Cerebellar cortex (tissue), 1 donor: ENCODE measurements around the gene ACTR10.
A peak's percentile ranks its signal among the peaks of the same experiment; 100 is the strongest.

Source experiments
- DNase-seq: peaks from one replicate; pipeline ENCODE4 v3.0.0-alpha.2; 2015; ENCODE audit warnings: low spot score

Gene ACTR10

DNA sequence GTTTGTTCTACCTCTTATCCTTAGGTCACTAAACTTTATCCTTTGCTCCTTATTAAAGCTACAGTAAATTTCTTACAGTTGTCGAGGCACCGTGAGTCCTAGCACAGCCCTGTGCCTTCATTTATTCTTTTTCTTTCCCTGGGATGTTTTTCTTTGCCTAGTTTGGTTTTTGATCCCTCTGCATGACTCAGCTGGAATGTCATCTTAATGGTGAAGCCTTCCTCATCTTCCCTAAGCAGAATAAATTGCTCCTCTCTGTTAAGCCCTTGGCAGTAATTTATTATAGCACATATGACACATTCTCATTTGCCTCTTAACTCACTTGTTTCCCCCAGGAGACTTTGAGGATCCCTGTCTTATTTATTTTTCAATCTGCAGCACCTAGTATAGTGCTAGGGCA lies 16.6 kb downstream of the ACTR10 start:
- DNase-seq: no peak

DNA sequence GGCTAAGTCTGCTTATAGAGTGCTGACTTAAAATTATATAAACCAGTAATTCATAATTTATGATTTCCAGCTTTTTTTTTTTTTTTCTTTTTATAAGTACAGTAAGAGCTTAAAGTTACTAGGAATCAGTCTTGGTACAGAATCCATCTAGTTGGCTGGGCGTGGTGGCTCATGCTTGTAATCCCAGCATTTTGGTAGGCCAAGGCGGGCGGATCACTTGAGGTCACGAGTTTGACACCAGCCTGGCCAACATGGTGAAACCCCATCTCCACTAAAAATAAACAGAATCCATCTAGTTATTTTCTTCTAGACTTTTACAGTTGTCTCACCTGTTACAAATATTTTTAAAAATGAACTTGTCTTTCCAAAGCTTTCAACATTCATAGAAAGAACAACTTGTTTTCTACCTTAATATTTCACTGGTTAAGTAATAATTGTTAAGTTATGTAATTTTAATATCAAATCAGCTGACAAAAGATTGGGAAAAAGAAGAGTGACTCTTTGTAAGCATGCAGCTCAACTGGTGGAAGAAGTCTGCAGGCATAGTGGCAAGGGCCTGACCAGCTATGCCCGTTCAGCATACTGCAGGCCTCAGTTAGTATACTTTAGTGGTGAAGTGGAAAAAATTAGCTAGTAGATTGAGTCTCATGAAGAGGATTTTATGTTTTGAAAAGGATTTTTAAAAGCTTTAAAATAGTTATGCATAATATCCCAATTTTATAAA lies 27.3 kb downstream of the ACTR10 start:
- no peak for DNase-seq

DNA sequence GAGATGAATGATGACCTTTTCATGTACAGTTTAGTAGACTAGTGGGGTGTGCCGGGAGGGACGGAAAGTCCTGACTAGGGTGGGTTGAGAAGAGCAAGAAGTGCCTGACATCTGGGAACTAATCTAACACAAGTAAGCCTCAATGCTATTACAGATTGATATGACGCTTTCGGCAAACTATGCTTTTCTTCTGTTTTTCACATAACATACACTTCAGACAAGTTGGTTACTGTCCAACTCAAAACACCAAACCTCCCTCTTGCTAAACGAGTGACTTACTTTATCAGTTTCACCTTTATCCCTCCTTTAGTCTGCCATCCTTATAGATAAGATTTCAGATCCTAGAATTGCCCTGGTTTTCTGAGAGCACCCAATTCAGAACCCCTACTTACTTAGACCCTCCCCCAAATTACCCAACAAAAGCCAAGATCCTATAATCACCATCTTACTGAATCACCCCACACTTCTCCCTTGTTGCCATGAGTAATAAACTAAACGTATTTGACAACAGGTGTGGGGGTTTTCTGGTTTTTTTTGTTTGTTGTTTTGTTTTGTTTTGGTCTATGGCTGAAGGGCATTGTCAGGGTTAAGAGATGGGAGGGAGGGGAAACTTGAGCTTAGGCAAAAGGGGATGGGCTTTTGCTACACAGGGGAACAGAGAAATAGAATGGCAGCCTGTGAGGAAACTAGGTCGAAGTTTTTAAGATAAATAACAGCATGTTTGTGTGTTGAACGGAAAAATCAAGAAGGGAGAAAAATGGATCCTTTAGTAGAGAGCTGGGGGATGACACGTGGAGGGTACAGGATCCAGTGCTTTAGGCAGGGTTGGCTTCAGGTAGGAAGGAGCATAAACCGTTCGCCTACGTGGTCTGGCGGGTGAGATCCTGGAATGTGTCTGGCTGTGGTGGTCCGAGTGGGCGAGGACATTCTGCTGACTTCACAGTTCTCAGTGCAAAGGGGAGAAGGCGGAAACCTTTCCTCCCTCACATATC lies 38.6 kb downstream of the ACTR10 start:
- peak; percentile 22 for DNase-seq

DNA sequence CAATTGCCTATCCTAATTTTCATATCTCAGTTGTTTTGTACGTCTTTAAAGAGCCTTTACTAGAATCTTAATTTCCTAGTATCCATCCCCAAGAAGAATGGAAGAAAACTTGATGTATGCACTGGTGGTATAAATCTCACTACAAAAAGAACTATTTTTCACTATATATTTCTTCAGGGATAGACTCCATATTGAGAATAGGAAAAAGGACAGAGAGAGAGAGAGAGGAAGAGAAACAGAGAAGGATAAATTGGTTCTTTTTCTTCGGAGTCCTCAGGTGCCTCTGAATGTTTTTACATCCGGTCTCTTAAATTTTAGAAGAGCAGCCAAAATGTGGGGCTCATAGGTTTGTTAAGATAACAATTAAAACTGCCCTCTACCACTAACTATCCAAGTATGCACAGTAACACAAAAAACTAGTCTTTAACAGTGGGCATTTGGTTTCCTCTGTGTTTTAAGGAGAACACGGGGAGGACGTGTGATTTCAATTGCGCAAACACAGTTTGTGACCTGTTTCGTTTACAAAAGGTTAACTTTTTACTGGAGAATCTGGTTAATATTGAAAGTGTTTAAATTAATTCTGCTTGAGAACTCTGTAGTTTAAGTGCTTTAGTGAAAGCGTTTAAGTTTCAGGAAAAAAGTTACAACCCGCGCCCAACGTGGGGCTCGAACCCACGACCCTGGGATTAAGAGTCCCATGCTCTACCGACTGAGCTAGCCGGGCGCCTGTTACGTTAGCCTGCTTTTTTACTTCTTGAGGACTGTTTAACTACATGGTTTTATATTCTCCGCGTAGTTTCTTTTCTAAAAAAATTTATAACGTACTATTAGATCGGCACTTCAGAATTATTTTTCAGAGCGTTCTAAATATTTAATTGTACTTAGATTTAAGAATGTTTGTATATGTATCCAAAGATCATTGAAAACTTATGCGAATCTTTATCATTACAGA lies 39.6 kb downstream of the ACTR10 start:
- DNase-seq: peak; percentile 84

DNA sequence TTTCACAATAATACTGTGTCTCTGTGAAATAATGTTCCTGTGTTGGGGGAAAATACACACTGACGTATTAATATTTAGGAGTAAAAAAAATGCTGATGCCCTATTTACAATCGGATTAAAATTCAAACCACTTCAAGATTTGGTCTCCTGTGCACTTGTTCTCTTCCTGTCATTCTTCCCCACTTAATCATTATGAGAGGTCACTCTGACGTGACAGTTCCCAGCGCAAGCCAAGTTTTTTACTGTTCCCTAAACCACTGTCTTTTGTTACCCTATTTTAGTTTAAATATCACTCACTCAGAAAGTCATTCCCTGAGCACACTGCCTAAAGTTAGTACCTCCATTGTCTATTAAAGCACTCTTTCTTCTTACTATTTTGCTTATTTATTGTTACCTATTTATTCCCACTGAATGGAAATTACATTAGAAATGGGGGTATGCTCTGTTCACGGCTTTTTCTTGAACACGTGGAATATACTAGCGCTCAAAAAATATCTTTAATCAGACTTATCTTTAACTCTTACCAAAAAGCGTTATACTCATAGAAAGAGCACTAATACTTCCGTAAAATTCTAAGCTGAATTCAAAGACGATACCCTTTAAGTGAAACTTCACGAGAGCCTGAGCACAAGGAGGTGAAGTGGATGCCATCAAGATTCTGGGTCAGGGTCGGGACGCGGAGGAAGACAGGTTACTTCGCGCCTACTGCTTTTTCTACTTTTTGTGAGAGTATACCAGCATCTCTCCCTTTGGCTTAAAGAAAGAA lies 44.0 kb downstream of the ACTR10 start:
- DNase-seq: no peak

DNA sequence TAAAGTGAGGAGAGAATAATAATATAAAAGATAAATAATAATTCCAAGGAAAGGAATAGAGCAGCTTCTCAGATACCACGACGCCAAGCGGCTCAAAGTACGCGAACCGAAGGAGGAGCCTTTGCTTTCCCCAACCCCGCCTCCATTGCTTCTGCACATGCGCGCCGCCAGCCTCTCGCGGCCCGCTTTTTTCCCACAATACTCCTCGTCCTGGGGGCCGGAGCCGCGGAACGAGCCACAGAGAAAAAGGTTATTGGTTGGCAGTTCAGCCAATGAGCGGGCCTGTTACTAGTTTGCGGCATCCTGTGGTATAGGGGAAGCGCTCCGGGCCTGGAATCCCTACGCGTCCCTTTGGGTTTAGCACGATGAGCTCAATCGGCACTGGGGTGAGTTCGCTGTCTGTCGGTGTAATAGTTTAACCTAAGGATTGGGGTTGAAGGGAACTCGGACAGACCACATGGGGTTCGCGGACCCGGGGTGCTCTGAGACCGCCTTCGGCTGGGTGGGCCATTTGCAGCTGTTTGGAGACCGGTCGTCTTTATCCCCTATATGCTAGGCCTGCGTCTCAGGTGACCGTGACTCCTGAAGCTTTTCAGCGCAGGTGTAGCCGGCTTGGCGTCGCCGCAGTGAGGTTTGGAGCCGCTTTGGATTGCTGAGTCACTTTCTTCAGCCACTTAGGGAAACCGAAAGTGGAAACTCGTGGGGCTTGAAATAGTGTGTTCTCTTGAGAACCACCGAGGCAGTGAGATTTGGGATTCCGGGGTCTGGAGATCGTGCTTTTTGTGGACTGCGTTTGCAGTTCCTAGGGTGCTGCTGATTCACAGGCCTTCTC lies 44.8 kb downstream of the ACTR10 start, which contains the start of gene PSMA3:
PSMA3 (plus strand) TSS at position 288 of the 832 bp plus-strand sequence; CDS start at position 366, 78 bp downstream.
- peak; percentile 98 for DNase-seq

DNA sequence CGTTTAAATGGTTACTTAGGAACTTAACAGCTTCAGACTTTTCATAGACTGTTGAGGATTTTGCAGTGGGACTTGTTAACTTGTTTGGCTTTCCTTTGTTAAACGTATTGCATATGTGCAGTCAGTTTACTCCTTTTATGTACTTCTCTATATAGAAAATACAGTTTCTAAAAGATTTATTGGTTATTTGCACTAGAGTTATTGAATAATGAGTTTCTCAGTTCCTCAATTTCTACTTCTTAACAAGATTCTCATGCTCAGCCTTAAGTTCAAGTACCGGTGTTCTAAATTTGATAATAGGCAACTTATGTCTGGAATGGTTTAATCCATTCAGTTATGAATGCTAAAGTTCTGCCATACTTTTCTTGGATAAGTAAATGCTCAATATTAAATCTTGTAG lies 45.6 kb downstream of the ACTR10 start:
- no peak for DNase-seq

DNA sequence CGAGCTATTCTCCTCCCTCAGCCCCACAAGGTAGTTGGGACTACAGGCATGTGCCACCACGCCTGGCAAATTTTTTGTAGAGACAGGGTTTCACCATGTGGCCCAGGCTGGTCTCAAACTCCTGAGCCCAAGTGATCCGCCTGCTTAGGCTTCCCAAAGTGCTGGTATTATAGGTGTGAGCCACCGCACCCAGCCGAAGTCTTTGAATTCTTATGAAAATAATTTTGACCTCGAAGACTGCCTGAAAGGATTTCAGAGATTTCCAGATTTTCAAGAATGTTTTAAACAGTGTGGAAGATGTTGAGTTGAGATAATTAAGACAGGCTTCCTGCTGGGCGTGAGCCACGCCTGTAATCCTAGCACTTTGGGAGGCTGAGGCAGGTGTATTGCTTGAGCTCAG lies 49.7 kb downstream of the ACTR10 start:
- DNase-seq: no peak

DNA sequence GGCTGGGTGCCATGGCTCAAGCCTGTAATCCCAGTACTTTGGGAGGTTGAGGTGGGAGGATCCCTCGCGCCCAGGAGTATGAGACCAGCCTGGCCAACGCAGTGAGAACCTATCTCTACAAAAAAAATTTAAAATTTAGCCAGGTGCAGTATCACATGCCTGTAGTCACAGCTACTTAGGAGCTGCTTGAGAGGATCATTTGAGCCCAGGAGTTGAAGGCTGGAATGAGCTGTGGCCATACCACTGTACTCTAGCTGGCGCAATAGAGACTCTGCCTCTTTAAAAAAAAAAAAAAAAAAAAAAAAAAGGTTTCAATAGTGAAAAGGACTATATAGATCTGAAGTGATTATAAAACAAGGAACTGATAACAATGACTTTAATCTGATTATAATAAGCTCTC lies 58.2 kb downstream of the ACTR10 start:
- no peak for DNase-seq

DNA sequence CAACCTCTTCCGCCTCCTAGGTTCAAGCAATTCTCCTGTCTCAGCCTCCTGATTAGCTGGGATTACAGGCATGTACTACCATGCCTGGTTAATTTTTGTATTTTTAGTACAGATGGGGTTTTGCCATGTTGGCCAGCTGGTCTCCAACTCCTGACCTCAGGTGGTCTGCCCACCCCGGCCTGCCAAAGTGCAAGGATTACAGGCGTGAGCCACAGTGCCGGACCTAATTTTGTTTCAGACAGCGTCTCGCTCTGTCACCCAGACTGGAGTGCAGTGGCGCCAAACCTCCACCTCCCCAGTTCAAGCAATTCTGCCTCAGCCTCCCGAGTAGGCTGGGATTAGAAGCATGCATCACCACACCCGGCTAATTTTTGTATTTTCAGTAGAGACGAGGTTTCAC lies 62.1 kb downstream of the ACTR10 start:
- DNase-seq: peak; percentile 34

DNA sequence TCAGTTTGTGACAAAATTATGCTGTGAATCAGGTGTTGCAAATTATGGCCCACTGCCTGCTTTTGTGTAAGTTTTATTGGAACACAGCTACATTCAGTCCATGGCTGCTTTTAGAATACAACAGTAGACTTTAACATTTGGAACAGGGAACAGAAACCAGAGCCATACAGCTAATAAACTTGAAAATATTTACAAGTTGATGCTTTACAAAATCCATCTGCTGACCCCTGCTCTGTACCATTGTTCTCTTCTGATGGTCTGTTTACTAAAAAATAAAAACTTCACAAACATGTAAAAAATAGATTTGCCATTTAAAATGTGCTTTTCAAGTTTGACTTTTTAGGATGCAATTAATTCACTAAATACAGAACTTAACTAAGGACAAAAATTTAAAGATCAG lies 65.5 kb downstream of the ACTR10 start:
- DNase-seq: no peak

DNA sequence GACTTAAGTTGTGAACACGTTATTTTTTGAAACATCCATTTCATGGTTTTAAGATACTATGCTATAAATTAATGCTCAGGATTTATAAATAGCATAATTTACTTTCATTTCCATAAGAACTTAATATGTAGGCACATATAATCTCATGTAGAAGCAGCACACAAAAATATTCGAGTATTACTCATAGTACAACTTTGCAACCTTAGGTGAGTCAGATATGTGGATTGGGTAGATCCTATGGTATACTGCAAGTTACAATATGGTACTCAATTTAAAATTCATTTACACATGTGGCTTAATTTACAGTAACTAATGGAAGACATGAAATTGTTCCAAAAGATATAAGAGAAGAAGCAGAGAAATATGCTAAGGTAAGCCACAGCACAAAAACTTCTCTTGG lies 70.7 kb downstream of the ACTR10 start:
- no peak for DNase-seq

DNA sequence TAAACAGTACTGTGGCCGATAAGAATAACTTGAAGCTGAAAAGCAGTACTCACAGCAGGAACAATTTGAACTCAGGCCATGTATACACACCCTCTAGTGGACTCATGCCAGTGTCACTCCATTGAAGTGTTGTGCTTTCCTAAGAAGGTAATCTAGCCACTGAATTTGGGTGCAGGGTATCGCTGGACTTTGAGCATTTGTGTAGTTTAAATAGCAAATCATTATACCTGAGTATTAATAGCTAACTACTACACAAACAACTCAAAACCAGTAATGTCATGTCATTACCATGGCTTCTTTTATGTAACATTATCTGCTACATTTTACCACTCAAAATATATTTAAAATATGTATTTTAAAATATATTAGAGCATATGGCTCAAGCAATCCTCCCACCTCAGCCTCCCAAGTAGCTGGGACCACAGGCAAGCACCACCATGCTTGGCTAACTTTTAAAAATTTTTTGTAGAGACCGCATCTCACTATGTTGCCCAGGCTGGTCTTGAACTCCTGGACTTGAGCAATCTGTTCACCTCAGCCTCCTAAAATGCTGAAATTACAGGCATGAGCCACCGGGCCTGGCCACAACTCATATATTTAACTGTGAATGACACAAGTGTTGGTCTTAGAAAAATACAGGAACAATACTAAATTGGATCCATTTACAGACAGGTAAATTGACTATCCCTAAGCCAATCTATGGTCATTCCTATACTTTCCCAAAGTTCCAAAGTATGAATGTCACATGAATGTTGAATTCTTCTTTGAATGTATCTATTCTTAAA lies 72.8 kb downstream of the ACTR10 start:
- DNase-seq: peak; percentile 44

DNA sequence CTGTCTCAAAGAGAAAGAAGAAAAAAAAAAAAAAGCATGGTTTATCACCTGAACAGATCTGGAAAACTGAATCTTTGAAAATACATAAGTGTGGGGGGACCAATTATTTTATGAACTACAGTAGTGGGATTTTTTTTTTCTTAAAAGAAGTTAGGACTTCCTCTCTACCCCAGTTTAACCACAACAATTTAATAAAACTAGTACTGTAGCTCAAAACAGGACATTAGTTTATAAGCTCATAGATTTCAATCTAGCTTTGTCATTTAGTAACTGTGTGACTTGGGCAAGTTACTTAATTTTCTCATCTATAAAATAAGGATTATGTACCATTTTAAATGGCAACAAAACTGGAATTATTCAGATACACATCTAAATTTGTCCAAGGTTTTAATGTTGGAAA lies 74.9 kb downstream of the ACTR10 start:
- no peak for DNase-seq

DNA sequence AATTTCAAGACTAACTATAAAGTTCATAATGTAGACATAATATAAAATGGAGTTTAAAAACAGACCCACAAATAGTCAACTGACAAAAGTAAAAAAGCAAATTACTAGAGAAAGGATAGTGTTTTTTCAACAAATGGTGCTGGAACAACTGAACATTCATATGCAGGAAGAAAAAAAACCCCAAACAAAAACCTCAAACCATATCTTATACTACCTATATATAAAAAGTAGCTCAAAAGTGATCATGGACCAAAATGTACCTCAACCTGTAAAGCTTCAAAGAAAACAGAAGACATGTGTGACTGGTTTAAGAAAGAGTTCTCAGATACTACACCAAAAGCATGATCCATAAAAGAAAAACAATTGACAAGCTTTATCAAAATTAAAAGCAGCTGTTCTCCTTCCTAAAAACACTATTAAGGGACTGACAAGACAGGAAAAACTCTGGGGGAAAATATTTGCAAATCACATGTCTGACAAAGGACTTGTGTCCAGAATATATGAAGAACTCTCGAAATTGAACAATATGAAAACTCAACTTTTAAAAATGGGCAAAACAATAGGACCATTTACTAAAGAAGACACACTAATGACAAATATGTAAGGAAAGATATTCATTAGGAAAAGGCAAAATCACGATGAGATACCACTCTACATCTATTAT lies 75.7 kb downstream of the ACTR10 start:
- DNase-seq: no peak

DNA sequence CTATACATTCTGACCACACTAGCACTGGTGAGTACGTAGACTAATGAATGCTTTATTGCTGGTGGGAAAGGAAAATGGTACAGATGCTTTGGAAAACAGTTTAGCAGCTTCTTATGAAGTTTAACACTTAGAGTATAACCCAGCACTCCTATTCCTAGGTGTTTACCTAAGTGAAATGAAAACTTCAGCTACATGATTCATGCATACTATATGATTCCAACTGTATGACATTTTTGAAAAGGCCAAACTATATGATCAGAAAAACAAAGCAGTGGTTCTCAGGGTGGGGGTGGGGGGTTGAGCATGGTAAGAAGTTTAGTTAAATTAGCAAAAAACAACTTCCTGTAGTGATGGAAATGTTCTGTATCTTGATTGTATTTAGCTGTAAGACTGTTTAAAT lies 76.3 kb downstream of the ACTR10 start:
- DNase-seq: no peak

DNA sequence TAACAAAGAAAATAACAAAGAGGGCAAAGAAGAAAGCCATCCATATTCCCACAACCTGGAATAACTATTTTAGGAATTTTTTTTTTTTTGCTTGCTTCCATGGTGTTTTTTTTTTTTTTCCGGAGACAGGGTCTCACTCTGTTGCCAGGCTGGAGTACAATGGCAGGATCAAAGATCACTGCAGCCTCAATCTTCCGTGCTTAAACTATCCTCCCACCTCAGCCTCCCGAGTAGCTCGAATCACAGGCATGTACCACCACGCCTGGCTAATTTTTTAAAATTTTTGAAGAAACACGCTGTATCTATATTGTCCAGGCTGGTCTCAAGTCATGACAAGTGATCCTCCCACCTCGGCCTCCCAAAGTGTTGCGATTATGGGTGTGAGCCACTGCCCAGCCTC lies 78.2 kb downstream of the ACTR10 start:
- no peak for DNase-seq

DNA sequence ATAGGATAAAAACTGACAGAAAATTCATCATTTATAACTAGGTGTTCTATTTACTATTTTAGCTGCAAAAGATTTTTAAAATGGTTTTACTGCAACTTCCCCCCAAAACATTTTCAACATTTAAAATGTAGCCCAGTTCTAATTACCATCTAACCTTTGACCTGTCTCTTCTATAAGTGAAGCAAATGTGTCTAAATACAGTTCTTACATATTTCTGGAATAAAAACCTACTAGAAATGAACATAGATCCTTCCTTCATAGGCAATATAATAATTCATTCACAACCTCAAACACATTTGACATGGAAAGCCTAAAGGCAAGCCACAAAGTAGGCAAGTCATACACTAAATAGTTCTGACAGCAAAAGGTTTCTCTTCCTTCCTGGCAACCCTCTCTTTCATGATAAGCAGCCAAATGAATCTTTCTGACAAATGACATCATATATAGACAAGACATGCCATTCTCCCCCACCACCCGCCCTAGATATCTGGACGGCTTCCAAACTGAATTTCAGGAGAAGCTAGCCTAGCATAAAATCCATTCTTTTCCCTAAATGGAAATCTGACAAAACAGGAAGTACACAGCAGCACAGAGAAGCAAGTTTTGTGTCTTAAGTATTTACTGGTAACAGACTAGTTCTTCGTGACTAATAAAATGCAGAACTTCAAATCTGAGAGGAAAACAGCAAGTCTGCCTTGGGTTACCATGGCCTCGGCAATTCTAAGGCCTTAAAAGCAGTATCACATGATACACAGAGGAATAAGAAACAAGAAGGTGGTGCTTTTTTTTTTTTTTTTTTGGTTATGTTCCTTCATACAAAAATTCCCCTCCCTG lies 81.2 kb downstream of the ACTR10 start:
- peak; percentile 33 for DNase-seq
